GM18951 (cell line): ENCODE results near the gene SPINK6.

Experiments used
- POLR2A ChIP-seq: IDR thresholded peaks from 4 replicates; pipeline ENCODE4 v1.6.1; 2011; ENCODE audit warnings: mild to moderate bottlenecking; ENCODE audit not compliant: insufficient read length, insufficient read depth; ENCODE audit errors: extremely low read depth
- in situ Hi-C: fragments of 300-500 bp; cut with MboI; formaldehyde crosslinking; loops from one replicate; pipeline ENCODE4 v1.12.0; 2022; ENCODE audit warnings: low sequenced_read_pairs, mixed read lengths, inconsistent platforms; ENCODE audit not compliant: unreplicated experiment

SPINK6 gene

DNA sequence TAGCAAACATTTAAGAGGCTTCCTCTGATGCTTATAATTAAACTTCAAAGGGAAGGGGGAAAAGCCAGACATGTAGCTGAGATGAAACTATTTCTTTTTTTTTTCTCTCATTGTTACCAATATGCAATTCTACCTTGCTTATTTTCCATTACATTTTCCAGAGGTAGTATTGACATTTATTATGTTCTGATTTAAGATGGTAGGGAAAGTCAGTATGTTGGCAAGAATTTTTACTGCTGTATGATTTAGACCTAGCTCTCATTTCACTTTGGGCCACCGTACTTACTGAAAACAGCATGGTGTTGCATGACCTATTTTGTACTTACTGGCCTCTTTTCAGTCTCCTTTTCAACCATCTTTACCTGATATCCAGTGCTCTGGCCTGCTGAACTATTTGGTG is 9.6 kb upstream of the SPINK6 start:
- in situ Hi-C loops, result loop anchor here (25.0 kb wide), 2 partner anchors 269 to 519 kb away; no protein-coding TSS in a partner anchor
- TF ChIP-seq POLR2A, result no peak

DNA sequence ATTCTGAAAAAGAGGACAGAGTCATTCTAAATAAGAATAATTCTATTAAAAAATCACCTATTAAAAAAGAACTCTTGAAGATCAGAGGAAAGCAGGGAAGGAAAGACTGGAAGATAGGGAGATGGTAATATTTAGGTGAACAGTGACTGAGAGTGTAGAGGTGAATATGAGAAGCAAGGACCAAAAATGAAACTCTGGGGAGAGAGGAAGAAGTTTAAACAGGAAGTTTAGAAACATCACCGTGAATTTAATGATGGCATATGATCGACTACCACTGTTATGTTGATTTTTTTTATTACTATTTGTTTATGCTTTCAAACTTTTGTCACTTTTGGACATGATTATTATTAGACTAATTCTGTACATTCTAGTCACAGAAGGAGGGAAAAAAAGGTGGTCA is 1.7 kb upstream of the SPINK6 start:
- in situ Hi-C loops, result no loop called here
- TF ChIP-seq POLR2A, result no peak

DNA sequence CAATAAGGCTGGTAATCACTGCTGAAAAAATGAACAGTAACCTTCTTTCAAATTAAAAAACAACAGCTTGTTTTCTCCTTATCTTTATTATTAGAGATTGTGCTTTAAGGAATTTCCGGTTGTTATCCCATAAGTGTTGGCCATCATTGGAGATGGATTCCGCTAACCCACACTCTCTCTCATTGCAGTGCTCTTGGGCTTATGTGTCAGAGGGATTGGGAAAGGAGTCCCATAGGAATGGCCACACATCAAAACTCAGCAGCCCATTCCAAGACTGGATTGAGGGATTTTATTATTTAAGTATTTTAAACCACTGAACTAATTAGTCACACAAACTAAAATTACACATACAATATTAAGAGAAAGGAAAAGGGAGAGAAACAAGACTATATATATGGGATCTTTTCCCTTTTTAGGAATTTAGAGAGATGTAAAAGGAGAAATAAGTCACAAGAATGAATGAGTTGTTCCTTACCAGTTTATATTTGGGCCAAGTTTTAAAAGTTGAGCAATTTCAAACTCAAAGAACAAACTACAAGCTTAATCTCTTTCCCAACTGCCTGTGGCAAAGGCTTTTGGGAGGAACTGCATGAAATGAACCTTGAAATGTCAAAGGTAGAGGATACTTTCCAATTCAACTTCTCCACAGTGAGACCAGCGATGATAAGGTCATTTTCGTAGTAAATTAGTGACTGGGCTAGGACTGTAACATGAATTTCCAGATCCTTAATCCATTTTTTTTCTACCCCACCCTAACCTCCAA is 2.4 kb downstream of the SPINK6 start:
- no peak for TF ChIP-seq POLR2A

DNA sequence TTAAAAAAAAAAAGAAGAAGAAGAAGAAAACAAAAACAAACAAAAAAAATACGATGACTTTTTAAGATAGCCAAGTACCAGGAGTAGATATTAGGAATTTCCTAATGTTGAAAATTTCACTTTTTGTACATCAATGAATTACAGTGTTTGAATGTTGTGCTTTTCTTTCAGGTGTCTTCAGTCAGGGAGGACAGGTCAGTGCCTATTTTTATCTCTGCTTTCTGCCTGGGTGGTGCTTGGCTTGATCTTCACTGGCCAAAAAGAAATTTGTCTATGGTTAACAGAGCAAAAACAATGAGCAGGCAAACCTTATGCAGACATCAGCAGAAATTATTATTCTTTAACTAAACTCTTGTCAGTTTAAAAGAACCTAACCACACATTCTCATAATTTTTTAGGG is 3.0 kb downstream of the SPINK6 start:
- TF ChIP-seq POLR2A, result no peak
- in situ Hi-C loops, result no loop called here

More for the DNA sequence above, 2.4 kb downstream of the SPINK6 start:
- in situ Hi-C loops, result no loop called here

DNA sequence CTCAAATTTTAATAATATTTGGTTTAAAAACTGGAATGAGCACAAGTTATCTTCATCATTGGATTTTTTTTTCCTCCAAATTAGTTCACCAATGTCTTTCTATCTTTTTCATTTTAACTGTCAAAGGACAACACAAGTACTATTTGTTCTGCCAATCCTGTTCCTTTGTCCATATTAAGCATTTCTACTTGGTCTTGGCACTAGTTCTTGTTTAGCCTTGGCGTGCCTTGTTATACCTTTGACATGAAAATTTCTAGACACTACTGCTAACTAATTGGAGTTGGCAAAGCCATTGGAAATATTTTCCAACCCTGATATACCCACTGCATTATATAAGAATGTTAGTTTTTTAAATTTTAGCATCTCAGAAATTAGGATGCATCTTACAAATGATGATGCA is 3.8 kb downstream of the SPINK6 start:
- in situ Hi-C loops, result no loop called here

DNA sequence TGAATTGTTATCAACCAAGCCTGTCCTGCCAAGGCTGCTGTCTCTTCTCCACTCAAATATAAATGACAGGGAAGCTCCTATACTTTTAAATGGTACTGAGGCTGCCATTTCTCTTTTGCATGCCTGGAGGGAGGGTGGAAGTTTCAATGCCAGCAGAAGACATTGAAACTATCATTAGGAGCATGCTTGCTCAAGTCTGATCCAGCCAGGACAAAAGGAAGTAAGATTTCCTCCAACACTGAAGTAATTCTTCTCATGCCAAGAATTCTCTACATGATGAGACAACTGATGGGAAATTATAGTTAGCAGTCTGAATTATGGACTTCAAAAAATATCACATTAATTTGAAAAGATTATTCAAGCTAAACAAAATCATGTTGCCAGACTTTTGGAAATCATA is 5.4 kb downstream of the SPINK6 start:
- no peak for TF ChIP-seq POLR2A

More for the DNA sequence above, 3.8 kb downstream of the SPINK6 start:
- no peak for TF ChIP-seq POLR2A

DNA sequence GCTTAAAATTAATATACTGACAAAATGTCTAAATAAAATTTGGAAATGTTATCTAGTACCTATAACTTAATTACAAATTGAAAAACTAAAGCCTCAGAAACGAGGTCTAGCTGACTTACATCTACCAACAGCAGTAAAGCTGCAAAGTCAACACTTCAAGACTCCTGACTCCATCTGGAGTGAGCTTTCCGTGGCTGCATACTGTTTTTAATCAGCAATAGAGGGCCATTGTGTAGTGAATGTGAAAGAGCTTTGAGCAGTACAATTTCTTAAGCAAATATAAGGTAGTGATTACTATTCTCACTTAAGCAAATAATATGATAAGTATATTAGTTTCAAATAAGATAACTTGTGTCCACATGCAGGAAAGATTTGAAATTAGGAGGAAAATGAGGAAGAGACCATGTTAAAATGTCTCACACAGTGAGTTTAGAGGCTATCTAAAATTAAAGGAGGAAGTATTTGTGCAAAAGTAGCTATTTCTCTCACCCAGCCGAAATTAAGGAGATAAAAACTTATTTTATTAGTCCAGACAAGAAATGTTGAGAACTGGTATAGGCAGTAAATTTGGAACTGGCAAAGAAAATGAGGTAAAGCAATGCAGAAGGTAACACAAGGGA is 6.4 kb downstream of the SPINK6 start:
- no peak for TF ChIP-seq POLR2A
- in situ Hi-C loops, result no loop called here

More for the DNA sequence above, 5.4 kb downstream of the SPINK6 start:
- in situ Hi-C loops, result no loop called here

DNA sequence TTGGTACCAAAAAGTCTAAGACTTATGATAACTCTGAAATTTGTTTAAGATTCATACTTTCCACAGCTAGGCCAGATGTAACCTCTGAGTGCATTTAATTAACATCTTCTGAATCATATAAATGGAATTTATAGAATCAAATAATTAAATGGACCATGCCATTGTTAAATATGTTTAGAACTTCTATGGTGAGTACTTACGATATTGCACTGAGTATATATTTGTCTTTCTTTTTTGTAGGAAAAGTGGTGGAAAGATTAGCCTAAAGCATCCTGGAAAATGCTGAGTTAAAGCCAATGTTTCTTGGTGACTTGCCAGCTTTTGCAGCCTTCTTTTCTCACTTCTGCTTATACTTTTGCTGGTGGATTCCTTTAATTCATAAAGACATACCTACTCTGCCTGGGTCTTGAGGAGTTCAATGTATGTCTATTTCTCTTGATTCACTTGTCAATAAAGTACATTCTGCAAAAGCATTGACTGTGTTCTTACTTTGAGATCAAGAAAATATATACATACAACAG is 11.9 kb downstream of the SPINK6 start:
- in situ Hi-C loops, result no loop called here
- no peak for TF ChIP-seq POLR2A

DNA sequence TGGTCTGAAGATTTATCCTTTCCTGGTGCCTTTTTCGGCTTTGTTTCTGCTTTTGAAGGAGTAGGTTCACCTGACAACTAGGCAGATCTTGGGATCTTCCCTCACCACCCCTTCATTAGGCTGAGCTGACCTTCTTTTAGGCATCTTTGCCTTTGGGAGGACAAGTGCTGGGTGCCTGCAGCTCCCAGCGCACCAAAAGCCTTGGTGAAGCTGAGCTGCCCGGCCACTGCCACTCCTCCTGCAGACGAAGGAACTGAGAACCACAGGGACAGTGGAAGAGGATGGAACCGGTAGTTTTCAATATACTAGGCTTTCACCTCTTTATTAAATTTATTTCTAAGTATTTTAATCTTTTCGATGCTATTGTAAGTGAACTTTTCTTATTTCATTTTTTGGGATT is 18.7 kb downstream of the SPINK6 start:
- in situ Hi-C loops, result no loop called here
- no peak for TF ChIP-seq POLR2A

DNA sequence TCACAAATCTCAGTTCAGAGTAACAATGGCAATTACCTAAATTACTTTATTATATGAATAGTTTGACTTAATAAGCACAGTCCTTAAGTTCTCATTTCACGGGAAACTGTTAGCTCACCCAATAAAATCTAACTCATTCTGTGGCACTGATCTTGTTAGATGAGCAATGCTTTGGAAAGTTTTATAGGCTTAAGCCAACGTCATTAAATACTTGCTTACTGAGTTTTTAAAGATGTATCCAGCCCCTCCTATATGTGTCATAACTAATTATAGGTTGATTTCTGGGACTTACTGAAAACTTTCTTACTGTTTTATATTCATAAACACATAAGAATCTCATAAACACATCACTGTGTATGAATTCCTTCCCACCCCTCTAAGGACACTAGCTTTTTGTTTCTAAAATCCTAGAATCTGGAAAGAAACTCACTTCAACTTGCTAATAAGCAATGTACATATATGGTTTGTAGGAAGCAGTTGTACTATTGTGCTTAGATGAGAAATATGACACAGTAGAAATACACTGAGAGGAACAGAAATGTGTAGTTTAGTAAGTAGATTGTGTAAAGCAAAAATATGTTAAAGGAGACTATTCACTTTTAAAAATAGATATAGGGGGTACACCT is 21.4 kb downstream of the SPINK6 start:
- in situ Hi-C loops, result no loop called here
- no peak for TF ChIP-seq POLR2A

DNA sequence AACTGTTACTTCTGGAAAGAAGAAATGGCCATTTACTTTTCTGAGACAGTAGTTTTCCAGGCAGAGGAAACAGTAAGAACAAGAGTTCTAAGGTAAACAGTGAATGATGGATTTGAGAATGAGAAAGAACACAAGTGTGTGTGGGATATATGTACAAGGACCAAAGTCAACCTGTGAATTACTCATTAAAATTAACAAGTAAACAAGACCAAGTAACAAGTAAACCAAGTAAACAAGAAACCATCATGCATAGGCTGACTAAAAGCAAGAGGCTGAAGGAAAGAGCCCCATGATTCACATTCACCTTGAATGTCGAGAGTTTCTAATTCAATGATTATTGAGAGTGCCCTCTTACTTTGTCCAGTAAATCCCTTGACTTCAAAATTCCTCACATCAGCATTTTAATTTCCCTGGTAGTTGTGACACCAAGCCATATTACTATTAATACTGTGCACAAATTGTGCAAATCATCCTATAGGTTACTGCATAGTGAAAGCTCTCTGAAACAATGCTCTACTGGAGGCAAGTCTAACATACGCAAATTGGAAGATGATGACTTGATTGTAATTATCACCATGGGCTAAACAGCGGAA is 25.6 kb downstream of the SPINK6 start:
- no peak for TF ChIP-seq POLR2A
- in situ Hi-C loops, result no loop called here

DNA sequence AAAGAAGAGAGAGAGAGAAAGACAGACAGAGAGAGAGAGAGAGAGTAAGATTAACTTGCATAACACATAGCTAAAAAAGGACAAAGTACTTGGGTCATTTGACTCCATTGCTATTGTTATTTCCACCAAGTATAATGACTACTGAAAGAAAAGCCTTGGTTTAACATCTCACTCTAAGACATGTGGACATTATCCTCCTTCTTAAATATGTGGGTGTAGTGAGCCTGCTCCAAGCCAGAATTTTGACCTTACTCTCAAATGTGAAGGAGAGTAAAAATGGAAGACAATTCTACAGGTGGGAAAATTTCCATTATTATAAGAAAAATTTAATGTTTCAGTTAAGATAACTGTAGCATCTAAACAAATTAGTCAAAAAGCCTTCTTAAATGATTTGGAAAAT is 27.0 kb downstream of the SPINK6 start:
- TF ChIP-seq POLR2A, result no peak
- in situ Hi-C loops, result no loop called here

DNA sequence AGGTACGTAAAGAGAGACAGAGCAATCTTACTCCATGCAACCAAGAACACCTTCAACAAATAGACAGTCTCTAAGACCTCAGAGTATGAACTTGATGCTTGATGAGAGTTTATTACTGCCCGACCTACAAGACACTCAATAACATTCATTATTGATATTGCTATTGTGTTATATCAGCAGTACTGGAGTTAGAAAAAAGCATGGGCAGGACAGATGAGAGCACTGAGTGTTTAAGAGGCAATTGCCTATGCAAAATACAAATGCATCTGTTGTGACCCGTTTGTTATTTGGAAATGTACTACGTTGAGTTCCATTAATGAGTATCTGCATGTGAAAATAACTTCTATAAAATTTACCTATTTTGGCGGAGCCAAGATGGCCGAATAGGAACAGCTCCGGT is 27.4 kb downstream of the SPINK6 start:
- in situ Hi-C loops, result no loop called here
- no peak for TF ChIP-seq POLR2A
